Inflammatory macrophage treated with lipopolysaccharide for 1 hour (primary cell): Measurements from ENCODE around the gene TNFRSF1B.

Source experiments
- DNase-seq, 2 donors: peaks; one replicate each; pipeline ENCODE4 v3.0.0-alpha.2; 2020 to 2022

TNFRSF1B gene

DNA sequence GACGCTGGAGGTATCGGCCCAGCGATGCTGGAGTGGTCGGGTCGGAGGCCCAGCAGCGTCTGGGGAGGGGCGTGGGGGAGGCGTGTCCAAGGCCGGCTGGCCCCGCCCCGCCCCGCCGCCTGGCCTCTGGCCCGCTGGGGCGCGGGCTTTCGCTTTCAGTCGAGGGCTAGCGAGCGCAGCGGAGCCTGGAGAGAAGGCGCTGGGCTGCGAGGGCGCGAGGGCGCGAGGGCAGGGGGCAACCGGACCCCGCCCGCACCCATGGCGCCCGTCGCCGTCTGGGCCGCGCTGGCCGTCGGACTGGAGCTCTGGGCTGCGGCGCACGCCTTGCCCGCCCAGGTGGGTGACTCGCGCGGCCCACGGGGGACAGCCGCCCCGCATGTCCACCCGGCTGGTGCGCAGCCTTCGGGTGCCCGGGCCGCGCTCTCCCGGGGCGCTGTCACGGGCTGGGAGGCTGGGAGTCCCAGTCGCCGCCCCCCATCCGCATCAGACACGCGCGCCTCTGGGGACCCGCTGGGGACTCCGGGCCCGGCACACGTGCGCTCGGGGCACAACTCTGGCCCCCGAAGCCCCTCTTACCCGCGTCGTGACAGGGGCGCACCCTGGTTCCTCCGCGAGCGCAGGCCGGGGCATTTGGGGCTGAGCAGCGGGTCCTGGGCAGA, at the start of gene TNFRSF1B:
Gene TNFRSF1B (plus strand): TSS at position 158 of the 659 bp plus-strand sequence. CDS start 101 bp downstream, at position 259.
- peak; percentile 76 to 83 for DNase-seq

DNA sequence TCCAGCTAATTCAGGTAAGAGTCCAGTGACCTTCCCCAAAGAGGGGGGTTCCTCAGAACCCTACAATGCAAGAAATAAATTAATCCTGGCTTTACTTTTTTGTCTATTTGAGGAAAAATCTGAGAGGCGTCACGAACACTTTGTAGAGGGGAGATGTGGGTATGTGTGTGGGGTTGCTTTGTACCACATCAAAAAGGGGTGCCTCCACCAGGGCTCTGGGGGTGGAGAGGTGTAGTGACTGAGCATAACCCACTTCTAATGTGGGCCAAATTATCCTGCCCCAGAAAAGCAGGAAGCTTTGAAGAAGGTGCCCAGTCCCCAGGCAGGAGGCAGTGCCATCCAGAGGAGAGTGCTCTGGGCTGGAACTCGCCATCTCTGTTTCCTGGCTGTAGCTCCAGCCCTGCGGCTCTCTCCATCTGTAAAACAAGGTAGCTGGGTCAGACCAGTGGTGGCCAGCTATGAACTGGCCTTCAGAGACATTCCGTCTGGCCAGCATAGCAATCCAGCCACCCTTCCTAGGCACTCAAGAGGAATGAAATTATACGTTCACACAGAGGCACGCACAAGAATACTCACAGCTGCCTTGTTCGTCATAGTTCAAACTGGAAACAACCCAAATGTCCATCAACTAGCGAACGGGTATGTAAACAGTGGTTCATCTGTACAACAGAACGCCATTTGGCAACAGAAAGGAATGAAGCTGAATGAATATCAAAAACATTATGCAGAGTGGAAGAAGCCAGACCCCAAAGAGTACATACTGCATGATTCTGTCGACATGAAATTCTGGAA, 45.4 kb upstream of the TNFRSF1B start:
- no peak for DNase-seq

DNA sequence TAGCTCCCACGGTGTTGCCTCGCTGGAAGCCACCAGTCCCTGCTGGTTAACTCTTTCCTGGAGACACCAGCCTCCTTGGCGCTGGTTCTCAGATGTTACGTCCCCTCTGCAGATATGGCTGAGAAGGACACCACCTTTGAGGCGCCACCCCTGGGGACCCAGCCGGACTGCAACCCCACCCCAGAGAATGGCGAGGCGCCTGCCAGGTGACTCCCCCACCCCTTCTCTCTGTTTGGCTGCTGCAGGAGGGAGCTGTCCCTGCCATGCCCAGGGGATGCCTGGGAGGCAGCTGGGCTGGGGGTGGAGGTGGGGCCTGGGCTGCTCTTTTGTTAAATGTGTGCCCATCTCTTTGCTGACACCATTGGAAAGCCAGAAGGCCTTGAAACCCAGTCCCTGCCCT, 43.6 kb upstream of the TNFRSF1B start:
- DNase-seq = no peak

DNA sequence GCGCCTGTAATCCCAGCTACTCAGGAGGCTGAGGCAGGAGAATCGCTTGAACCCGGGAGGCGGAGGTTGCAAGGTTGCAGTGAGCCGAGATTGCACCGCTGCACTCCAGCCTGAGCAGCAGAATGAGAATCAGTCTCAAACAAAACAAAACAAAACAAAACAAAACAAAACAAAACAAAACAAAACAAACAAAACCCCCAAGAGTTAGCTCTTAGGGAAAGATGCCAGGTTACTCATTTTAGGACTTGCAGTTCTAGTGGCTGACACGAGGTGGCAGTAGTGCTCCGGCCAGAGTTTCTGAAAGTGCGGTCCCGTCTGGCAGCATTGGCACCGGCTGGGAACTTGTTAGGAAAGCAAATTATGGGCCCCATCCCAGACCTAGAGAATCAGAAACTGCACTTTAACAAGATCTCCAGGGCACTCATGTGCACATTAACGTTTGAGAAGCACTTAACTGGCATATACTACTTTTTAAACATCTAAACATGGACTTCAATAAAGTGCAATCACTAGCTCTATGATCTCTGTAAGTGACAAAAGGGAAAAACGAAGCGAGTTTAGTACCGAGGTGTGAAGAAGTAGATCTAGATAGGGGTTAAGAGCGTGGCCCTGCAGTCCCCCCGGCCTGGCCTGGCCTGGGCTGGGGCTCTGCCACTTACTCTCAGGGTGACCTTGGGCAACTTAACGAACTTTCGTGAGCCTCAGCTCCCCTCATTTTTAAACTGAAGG, 41.9 kb upstream of the TNFRSF1B start:
- peak; percentile 57 to 90 for DNase-seq

DNA sequence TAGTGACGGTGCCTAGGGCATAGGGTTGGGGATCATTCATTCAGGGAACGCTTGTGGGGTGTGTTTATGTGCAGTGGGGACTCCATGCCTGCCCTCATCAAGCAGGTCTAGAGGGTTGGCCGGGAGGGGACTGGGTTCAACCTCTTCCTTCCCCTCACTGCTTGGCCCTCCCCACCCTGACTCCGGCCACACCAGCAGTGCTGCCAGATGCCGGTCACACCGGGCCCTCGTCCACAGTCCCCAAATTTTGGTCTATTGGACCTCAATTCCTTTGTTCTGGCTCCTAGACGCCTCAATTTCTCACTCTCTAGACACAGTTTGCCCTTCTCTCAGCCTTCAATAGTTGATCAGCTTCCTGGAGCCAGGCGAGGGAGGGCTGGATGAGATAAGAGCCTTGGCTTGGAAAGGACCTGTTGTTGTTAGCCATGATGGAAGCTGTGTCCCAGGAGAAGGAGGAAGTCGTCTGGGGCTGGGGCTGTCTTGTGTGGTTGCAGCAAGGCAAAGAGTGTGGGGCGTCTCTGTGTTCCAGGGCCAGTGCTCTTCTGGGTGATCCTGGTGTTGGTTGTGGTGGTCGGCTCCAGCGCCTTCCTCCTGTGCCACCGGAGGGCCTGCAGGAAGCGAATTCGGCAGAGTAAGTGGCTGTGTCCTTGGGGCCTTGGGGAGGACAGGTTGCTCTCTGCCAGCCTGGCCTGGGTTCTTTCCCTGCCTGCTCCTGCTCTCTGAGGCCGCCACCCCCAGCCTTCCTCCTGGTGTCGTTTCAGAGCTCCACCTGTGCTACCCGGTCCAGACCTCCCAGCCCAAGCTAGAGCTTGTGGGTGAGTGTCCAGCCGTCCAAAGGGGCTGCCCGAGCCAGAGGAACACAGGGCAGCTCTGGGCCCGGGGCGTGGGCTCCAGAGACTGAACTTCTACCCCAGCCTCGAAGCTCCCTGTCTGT, 41.1 kb upstream of the TNFRSF1B start:
- DNase-seq = peak; percentile 44 to 47

DNA sequence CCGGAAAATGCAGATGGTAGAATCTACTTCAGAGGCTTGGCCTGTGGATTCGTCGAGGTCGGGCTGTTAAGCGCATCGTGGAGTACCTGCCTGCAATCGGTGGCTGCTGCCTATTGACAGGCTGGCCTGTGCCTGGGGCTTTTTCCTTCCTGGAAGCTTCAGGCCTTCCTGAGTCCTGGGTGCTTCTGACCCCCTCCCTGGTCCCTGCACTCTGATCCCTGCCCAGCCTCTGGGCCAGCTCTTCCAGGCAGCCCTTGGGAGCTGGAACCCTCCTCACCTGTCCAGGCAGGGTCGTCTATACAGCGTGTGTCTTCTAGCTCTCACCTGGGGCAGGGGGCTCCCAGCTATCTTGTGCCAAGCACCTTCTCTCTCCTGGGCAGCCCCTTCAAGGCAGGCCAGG, 40.0 kb upstream of the TNFRSF1B start:
- no peak for DNase-seq

DNA sequence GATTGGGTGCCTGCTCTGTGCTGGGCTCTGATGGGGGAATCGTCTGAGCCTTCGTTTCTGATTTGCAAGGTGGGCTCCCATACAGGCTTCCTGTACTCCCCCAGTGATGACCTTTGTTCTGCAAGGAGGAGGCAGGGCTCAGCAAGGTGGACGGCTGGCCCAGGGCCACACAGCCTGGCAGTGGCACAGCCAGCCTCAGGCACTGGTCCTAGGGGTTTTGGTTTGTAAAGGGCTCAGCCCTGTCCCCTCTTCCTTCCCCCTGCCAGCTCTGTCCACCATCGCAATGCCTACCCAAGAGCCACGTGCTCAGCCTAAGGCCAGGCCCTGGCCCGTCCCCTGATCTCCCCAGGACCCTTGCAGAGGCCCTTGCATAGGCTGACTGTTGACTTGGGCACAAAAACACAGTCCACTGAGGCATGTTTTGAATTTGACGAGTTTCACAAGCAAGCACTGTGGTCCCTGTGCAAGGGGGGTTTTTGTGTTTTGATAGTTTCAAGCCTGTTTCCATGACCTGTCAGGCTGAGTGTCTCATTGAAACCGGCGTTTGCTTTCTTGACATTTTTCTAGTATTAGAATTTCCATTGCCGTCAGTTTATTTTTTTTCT, 39.5 kb upstream of the TNFRSF1B start:
- DNase-seq = no peak

DNA sequence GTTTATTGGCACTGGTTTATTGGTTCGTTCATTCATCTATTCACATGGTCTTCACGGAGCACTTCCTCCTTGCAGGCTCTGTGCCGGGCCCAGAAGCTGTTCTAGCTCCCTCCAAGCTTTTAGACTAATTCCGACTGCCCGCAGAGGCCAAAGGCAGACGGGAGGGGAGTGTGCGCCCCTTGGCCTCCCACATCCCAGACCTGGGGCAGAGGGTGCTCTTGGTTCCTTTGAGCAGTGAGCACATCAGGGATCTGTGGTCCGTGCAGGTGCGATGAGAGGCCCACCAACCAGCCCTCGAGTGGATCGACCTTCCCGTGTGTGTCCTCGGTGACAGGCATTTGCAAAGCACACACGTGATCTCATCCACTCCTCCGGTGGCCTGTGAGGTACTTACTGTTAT, 38.7 kb upstream of the TNFRSF1B start:
- no peak for DNase-seq

DNA sequence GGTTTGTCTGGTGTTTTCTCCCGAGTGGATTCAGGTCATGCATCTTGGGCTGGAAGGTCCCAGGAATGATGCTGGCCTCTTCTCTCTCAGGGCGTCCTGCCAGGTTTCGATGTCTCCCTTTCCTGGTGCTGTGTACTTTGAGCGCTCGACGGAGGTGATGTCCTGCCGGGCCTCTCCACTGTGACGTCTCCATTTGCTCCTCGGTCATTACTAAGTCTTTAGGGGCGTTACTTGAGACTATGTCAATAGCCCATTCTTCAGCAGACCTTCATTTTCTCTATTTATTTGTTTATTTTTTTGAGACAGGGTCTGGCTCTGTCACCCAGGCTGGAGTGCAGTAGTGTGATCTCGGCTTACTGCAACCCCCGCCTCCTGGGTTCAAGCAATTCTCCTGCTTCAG, 37.2 kb upstream of the TNFRSF1B start:
- no peak for DNase-seq

DNA sequence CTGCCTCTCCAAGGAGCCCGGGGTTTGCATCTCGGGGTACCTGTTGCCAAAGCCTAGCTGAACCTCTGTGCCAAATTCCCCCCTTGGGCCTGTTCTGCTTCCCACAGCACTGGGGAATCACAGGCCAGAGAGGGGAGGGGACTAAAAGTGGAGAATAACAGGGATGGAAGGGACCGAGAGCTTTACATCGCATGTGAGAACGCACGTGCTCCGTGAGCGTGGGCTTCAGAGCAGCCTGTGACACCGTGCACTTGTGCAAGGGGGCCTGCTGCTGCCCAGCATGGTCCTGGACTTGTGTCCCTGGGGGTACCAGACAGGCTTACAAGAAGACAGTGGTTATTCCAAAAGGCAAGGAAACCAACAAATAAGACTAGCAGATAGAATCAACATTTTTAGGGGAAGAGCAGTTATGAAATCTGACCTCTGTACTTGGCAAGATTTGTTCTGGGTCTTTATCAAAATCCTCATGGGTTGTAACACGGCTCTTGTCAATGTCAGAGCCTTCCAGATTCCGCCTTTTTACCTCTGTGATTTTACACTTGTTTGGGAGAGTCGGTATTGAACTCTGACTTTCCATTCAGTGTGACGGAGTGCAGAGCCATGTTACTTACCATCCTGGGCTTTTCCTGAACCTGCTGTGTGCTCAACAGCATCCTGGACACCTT, 36.2 kb upstream of the TNFRSF1B start:
- no peak for DNase-seq

DNA sequence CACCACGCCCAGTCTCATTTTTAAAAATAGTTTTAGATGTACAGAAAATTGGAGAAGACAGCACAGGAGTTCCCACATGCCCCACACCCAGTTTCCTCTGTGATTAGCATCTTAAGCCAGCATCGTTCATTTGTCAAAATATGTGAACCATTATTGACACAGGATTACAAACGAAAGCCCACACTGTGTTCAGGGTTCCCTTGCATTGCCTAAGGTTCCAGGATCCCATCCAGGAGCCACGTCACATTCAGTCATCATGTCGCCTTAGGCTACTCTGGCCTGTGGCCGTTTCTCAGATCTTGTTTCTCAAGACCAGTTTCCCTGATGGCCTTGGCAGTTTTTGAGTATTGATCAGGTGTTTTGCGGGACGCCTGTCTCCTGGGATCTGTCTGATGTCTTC, 34.7 kb upstream of the TNFRSF1B start:
- DNase-seq = peak in 1 of 2 donors; percentile 47

DNA sequence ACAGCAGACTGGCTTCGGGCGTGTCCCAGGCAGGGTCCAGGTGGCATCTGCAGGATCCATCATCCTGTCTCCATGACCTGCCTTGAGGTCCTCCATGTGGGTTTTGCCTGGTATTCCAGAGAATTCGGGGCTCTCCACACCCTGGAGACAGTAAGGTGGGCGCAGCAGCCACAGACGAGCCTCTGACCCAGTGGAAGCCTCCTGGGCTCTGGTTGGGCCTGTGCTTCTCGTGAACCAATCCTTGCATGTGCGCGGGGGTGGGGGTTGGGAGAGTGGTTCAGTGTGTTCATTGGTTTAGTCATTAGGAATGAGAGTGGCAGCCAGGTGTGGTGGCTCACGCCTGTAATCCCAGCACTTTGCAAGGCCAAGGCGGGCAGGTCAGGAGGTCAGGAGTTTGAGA, 32.1 kb upstream of the TNFRSF1B start:
- no peak for DNase-seq

DNA sequence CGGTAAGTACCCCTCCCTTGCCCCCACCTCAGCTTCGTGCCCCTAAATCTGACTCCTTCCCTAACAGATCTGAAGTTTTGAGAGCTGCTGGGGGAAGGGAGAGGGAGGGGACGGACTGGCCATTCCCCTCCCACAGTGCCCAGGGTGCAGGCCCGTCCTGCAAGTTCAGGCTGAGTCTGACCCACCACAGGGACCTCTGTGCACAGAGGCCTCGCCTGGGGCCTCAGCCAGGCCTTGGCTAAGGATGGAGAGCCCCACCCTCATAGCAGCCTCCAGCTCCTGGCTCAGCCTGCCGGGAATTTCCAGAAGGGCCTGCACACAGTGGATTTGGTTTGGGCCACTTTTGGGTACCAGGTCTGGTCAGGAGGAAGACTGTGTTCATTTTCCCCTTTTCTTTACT, 31.2 kb upstream of the TNFRSF1B start:
- no peak for DNase-seq

DNA sequence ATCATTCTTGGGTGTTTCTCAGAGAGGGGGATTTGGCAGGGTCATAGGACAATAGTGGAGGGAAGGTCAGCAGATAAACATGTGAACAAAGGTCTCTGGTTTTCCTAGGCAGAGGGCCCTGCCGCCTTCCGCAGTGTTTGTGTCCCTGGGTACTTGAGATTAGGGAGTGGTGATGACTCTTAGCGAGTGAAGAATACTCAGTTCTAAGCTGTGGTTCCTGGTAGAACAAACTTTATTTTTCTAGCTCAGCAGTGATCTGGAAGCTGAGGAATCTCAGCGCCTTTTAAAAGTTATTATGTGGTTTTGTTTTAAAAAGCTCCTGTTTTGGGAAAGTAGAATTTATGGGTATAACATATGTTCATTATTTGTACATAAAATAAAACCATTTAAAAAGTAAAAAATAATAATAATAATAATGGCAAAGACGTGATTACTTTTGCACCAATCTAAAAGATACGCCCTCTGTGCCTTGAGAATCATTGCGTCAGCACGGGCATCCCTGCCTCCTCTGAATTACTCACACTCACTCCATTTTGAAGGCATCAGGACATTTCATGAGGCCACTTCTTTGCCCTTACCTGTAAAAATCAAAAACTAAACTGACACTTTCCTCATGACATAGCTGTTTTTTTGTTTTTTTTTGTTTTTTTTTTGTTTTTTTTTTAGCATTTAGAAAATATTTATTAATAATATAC, 29.7 kb upstream of the TNFRSF1B start:
- DNase-seq = no peak

DNA sequence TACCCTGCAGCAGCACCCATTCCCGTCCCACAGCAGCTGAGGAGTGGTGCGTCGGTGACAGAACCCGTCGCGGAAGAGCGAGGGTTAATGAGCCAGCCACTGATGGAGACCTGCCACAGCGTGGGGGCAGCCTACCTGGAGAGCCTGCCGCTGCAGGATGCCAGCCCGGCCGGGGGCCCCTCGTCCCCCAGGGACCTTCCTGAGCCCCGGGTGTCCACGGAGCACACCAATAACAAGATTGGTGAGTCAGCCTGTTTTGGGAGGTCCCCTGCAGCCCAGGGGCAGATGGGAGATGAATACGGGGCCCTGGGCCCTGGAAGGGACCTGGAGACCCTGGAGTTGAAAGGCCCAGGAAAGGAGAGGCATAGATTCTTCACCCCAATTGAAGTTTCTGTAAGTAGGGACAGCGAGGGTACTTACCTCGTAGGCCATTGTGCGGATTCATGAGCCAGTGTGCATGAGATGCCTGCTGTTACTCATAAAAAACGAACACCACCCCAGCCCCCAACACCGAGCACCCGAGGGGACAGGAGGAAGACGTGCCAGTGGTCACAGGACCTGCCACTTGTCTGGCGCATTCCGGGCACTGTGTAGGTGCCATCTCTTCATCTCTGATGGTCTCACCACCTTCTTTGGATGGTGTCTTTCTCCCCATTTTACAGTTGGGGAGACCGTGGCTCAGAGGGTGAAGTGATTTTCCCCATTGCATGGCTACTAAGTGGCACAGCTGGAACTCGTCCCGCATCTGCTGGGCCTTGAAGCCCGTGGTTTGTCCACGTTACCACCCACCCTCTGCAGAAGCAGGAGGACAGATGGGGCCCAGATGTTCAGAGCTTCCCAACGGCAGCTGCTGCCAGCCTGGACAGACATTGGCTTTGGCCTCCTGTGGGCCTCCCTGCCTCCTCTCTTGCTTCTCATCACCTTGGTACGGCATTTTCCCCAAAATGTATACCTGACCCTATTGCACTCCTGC, 28.3 kb upstream of the TNFRSF1B start:
- no peak for DNase-seq

DNA sequence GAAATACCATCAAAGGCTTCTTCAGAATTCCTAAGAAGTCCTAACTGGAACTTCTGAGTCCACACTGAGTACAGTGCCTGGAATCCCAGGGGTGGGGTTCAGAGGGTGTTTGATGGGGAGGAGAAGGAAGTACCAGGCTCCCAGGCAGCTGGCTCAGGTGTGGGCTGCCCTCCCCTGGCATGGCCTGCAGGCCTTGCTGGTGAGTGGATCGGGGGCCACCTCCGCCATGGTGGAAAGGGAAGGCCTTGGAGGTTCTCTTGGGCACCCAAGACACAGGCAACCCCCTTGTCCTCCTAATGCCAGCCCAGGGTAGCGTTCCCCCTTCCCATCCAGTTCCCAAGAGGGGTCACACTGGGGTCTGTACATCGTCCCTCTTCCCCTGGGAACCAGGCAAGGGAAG, 26.8 kb upstream of the TNFRSF1B start:
- no peak for DNase-seq

DNA sequence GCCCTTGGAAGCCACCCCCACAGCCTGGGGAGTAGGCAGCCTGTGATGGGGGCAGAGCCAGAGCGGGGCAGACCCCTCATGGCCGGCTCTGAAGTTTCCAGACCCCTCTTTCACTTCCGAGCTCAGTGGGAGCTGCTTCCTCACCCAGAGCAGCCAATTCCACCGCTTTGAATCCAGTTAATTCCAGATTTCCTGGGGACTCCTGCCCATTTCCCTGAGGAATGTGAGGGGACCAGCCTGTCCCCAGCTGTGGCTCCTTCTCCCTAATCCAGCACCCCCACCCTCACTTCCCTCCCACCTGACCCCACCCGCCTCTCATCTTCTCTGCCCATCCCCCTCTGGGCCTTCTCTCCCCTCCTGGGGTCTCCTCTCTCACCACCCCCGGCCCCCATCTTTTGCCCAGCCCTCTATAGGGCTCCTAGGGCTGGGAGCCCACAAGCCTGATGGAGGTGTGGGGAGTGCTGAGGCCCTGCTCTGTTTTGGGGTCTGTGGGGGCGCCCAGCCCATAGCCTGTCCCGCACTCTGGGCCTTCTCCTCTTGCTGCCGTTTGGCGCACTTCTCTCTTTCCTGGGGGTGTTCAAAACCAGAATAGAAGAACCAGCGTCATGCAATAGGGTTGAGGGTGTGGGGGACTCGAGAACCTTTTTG, 26.2 kb upstream of the TNFRSF1B start:
- DNase-seq = no peak

DNA sequence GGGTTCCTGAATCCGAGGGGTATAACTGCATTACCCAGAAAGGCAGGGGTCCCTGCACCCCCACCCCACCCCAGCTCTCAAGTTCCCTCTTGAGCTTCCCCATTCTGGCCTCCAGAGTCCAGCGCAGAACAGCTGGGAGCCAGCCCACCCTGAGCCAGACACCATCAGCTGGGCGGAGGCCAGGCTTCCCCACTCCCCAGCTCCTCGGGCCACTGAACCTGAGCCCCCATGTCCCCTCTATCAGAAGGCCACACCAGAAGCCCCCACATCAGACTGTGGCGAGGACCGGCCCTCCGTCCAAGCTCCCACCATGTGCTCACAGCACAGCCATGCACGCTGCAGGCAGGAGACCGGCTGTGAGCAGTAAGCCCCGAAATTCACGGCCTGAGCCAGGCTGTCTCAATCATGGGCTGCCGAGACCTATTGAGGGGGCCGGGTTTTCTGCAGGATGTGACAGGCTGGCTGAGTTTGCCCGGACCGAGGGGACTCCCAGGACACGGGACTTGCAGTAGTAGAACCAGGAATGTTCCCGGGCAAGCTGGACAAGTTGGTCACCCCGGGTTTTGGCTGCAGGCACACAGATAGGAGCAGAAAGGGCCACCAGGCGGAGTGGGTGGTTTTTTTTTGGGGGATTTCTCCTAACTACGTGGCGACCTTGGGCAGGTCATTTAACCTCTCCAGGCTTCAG, 25.5 kb upstream of the TNFRSF1B start:
- DNase-seq = no peak
